MM.1S (cell line): ENCODE measurements around the gene POLH.

Experiments used
- DNase-seq: peaks from one replicate; pipeline ENCODE4 v3.0.0-alpha.2; 2015
- H2AFZ ChIP-seq: fragments of 300-600 bp; sonication (generic); 2 replicates; pipeline ENCODE4 v1.6.0; 2016; ENCODE audit warnings: antibody characterized with exemption, low read length
- H3F3A ChIP-seq: fragments of 300-600 bp; sonication (generic); 2 replicates; pipeline ENCODE4 v1.6.1; 2016; ENCODE audit warnings: mild to moderate bottlenecking, antibody characterized with exemption, low read length, moderate library complexity, mixed read lengths; ENCODE audit not compliant: insufficient read depth
- H3K27ac ChIP-seq: fragments of 300-600 bp; sonication (generic); 2 replicates; pipeline ENCODE4 v1.5.1; 2016; ENCODE audit warnings: mild to moderate bottlenecking, low read length
- H3K27me3 ChIP-seq: fragments of 300-600 bp; sonication (generic); replicated peaks from 2 replicates; pipeline ENCODE4 v1.6.0; 2016; ENCODE audit warnings: low read length; ENCODE audit not compliant: insufficient read depth
- H3K36me3 ChIP-seq: fragments of 300-600 bp; sonication (generic); replicated peaks from 2 replicates; pipeline ENCODE4 v1.6.1; 2016; ENCODE audit warnings: mild to moderate bottlenecking, low read length, mixed read lengths; ENCODE audit not compliant: insufficient read depth
- H3K4me1 ChIP-seq: fragments of 300-600 bp; sonication (generic); 2 replicates; pipeline ENCODE4 v1.6.1; 2016; ENCODE audit warnings: low read length, mixed read lengths
- H3K4me2 ChIP-seq: fragments of 300-600 bp; sonication (generic); 2 replicates; pipeline ENCODE4 v1.6.0; 2016; ENCODE audit warnings: low read depth, low read length
- H3K4me3 ChIP-seq: fragments of 300-600 bp; sonication (generic); 2 replicates; pipeline ENCODE4 v1.5.1; 2016; ENCODE audit warnings: low read length, mixed read lengths
- H3K79me2 ChIP-seq: fragments of 300-600 bp; sonication (generic); 2 replicates; pipeline ENCODE4 v1.6.1; 2016; ENCODE audit warnings: mixed run types, low read length, mixed read lengths
- H3K9ac ChIP-seq: fragments of 300-600 bp; sonication (generic); 2 replicates; pipeline ENCODE4 v1.6.1; 2016; ENCODE audit warnings: low read length, mixed read lengths
- H3K9me2 ChIP-seq: fragments of 300-600 bp; sonication (generic); replicated peaks from 2 replicates; pipeline ENCODE4 v1.6.1; 2016; ENCODE audit warnings: mild to moderate bottlenecking, low read length, mixed read lengths; ENCODE audit not compliant: insufficient read depth
- H3K9me3 ChIP-seq: fragments of 300-600 bp; sonication (generic); replicated peaks from 2 replicates; pipeline ENCODE4 v1.6.1; 2016; ENCODE audit warnings: mild to moderate bottlenecking, low read length, mixed read lengths; ENCODE audit not compliant: insufficient read depth
- H4K20me1 ChIP-seq: fragments of 300-600 bp; sonication (generic); 2 replicates; pipeline ENCODE4 v1.6.1; 2016; ENCODE audit warnings: mild to moderate bottlenecking, low read length, moderate library complexity, mixed read lengths; ENCODE audit not compliant: insufficient read depth
- CTCF ChIP-seq: fragments of 300-600 bp; sonication (generic); IDR thresholded peaks from 2 replicates; pipeline ENCODE4 v1.5.1; 2016; ENCODE audit warnings: antibody characterized with exemption, low read length, mixed read lengths
- EZH2 ChIP-seq: fragments of 300-600 bp; sonication (generic); optimal IDR thresholded peaks from 2 replicates; pipeline ENCODE3; 2017; ENCODE audit warnings: low read depth, mild to moderate bottlenecking, antibody characterized with exemption, low read length, mixed read lengths
- EZH2phosphoT487 ChIP-seq: fragments of 300-600 bp; sonication (generic); IDR thresholded peaks from 2 replicates; pipeline ENCODE4 v1.6.1; 2018; ENCODE audit warnings: antibody characterized with exemption, low read length

Gene POLH

GRCh38 chr6:43644940-43645612 lies 69.1 kb downstream of the POLH start, which contains the start of gene RSPH9:
Gene RSPH9, plus strand, starts transcription at chr6:43645036. Its CDS starts 63 bp downstream, at chr6:43645099.
- TF ChIP-seq EZH2phosphoT487: no peak
- no peak for TF ChIP-seq EZH2
- TF ChIP-seq CTCF: no peak
- Histone ChIP-seq H3K4me2 (peak within 1 kb of the TSS; percentile 59), H3K27ac (no peak within 1 kb of the TSS), H3K79me2 (peaks cover 9% of the 10 kb centered on the region), H3K9me3 (no peaks in the 10 kb centered on the region), H3K36me3 (0 out of 2 replicates have a peak, but pooled peaks cover 3% of the 10 kb centered on the region), H3K4me1 (0 out of 2 replicates have a peak, but pooled peaks cover under 1% of the 10 kb centered on the region), H3K27me3 (no peaks in the 10 kb centered on the region), H3K9me2 (no peaks in the 10 kb centered on the region), H3K9ac (no peak within 1 kb of the TSS), H4K20me1 (no peaks in the 10 kb centered on the region), H3K4me3 (peak within 1 kb of the TSS; percentile 33; the same call in 1 of the 2 replicates), H3F3A (peaks cover 6% of the 10 kb centered on the region), H2AFZ (peak within 1 kb of the TSS; percentile 51; the same call in 1 of the 2 replicates)
- peak; percentile 33 for DNase-seq

DNA sequence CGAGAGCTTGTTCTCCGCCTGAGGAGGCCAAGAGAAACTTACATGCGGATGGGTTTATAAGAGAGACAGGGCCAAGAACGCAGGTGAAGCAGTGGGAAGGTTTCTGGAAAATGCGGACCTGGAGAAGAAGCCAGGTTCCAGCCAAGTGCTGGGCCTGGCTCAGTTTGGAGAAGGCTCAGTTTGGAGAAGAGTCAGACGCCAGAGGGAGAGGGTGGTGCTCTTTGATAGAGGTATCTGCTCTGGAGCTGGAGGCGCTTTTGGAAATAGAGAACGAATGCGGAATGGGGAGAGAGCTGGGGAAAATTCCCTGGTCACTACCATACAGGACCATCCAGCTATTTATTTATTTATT lies 69.6 kb downstream of the POLH start:
- Histone ChIP-seq H4K20me1 (no peaks in the 10 kb centered on the region), H2AFZ (peak overlapping the region; percentile 51; the same call in 1 of the 2 replicates), H3K9me3 (no peaks in the 10 kb centered on the region), H3K36me3 (no peaks in the 10 kb centered on the region), H3K79me2 (peaks cover 4% of the 10 kb centered on the region), H3K9me2 (no peaks in the 10 kb centered on the region), H3F3A (peaks cover 6% of the 10 kb centered on the region), H3K4me1 (no peaks in the 10 kb centered on the region), H3K4me2 (peak overlapping the region; percentile 59), H3K27me3 (no peaks in the 10 kb centered on the region), H3K27ac (no peak overlapping the region), H3K4me3 (peak overlapping the region; percentile 33; the same call in 1 of the 2 replicates), H3K9ac (no peak overlapping the region)
- no peak for DNase-seq
- TF ChIP-seq CTCF (no peak), EZH2phosphoT487 (no peak), EZH2 (no peak)

- no peak overlapping the region for H2AFZ ChIP-seq
- H3K4me2 ChIP-seq: no peak overlapping the region
- no peak for DNase-seq
- no peak for TF ChIP-seq CTCF
- TF ChIP-seq EZH2phosphoT487: no peak
- H3F3A ChIP-seq: peaks cover 6% of the 10 kb centered on the region
- no peaks in the 10 kb centered on the region for H3K9me2 ChIP-seq
- H3K4me1 ChIP-seq: no peaks in the 10 kb centered on the region
- H4K20me1 ChIP-seq: no peaks in the 10 kb centered on the region
- no peak overlapping the region for H3K9ac ChIP-seq
- H3K4me3 ChIP-seq: no peak overlapping the region
- H3K27me3 ChIP-seq: no peaks in the 10 kb centered on the region
- H3K36me3 ChIP-seq: no peaks in the 10 kb centered on the region
- no peak overlapping the region for H3K27ac ChIP-seq
- no peaks in the 10 kb centered on the region for H3K79me2 ChIP-seq
- no peaks in the 10 kb centered on the region for H3K9me3 ChIP-seq
These were observed 71.6 kb downstream of the POLH start for GRCh38 chr6:43647613-43648012.
